OCI-LY7 (cell line): ENCODE results near the gene LRRC74B. TPM values are rescaled to one million over a fixed set of nuclear protein-coding genes. Genes with fewer than 3 reads are reported as not detected.
A peak's percentile ranks its signal among the peaks of the same experiment; 100 is the strongest.

Source experiments
- BruUV-seq: library from RNA; stranded (reverse); fragments of 400-500 nt; replicated peaks from 2 replicates; lab custom pipeline; 2021; lab: Mats Ljungman, UMichigan
- CTCF ChIA-PET: fragments of 300-600 bp; sonication (Branson Sonifier 250); formaldehyde crosslinking; loops from one replicate; lab custom pipeline; 2022; ENCODE audit warnings: antibody characterized with exemption; ENCODE audit not compliant: unreplicated experiment; lab: Charles Lee
- POLR2A ChIA-PET: fragments of 300-600 bp; sonication (Branson Sonifier 250); formaldehyde crosslinking; loops from one replicate; lab custom pipeline; 2022; ENCODE audit warnings: antibody characterized with exemption; lab: Charles Lee
- DNase-seq: peaks from one replicate; pipeline ENCODE4 v3.0.0-alpha.2; 2015; ENCODE audit warnings: low spot score
- H2AFZ ChIP-seq: fragments of 200-600 bp; sonication (generic), shearing (Covaris generic); 2 replicates; pipeline ENCODE4 v1.6.1; 2014; ENCODE audit warnings: mild to moderate bottlenecking, antibody characterized with exemption, low read length, moderate library complexity
- H3K27ac ChIP-seq: fragments of 200-600 bp; sonication (generic); 2 replicates; pipeline ENCODE4 v1.5.1; 2014; ENCODE audit warnings: mixed run types, low read depth, mild to moderate bottlenecking, moderate library complexity, low read length, inconsistent platforms; ENCODE audit not compliant: poor library complexity, severe bottlenecking
- H3K36me3 ChIP-seq: fragments of 200-600 bp; sonication (generic); 2 replicates; pipeline ENCODE4 v1.6.1; 2014; ENCODE audit warnings: mild to moderate bottlenecking, antibody characterized with exemption, low read length, moderate library complexity, mixed read lengths; ENCODE audit not compliant: insufficient read depth
- H3K4me1 ChIP-seq: fragments of 200-600 bp; sonication (generic); 2 replicates; pipeline ENCODE4 v1.5.1; 2014; ENCODE audit warnings: mild to moderate bottlenecking, low read length; ENCODE audit not compliant: insufficient read depth, poor library complexity, severe bottlenecking
- H3K4me2 ChIP-seq: fragments of 200-600 bp; sonication (generic); 2 replicates; pipeline ENCODE4 v1.6.1; 2014; ENCODE audit warnings: mild to moderate bottlenecking, low read length
- H3K4me3 ChIP-seq: fragments of 200-600 bp; sonication (generic); 2 replicates; pipeline ENCODE4 v1.5.1; 2014; ENCODE audit warnings: mild to moderate bottlenecking, low read depth, low read length; ENCODE audit not compliant: poor library complexity, severe bottlenecking
- H3K79me2 ChIP-seq: fragments of 200-600 bp; sonication (generic); 2 replicates; pipeline ENCODE4 v1.6.1; 2016; ENCODE audit warnings: low read depth, mild to moderate bottlenecking, low read length, moderate library complexity, mixed read lengths; ENCODE audit not compliant: insufficient read depth
- H3K9me2 ChIP-seq: fragments of 200-600 bp; sonication (generic); 2 replicates; pipeline ENCODE4 v1.6.1; 2016; ENCODE audit warnings: mild to moderate bottlenecking, low read length, mixed read lengths; ENCODE audit not compliant: insufficient read depth
- H3K9me3 ChIP-seq: fragments of 200-600 bp; sonication (generic); 2 replicates; pipeline ENCODE4 v1.6.1; 2014; ENCODE audit warnings: mild to moderate bottlenecking, mixed run types, low read length, mixed read lengths
- H4K20me1 ChIP-seq: fragments of 200-600 bp; sonication (generic); 2 replicates; pipeline ENCODE4 v1.6.1; 2014; ENCODE audit warnings: mild to moderate bottlenecking, antibody characterized with exemption, low read length, moderate library complexity, mixed read lengths; ENCODE audit not compliant: insufficient read depth
- CTCF ChIP-seq: fragments of 200-600 bp; sonication (generic); conservative IDR thresholded peaks from 2 replicates; pipeline ENCODE4 v1.5.1; 2014; ENCODE audit warnings: mild to moderate bottlenecking, antibody characterized with exemption, low read length, moderate library complexity, mixed read lengths
- EZH2phosphoT487 ChIP-seq: fragments of 200-600 bp; sonication (generic); IDR thresholded peaks from 2 replicates; pipeline ENCODE4 v1.6.1; 2018; ENCODE audit warnings: low read depth, borderline replicate concordance, mild to moderate bottlenecking, mixed run types, antibody characterized with exemption, low read length, moderate library complexity, mixed read lengths
- intact Hi-C: fragments of 100-400 bp; cut with micrococcal nuclease; formaldehyde crosslinking; loops from one replicate; pipeline ENCODE4 v1.10.0; 2022; ENCODE audit not compliant: unreplicated experiment
- total RNA-seq, 2 experiments: library from RNA; depleted of rRNA in 1 of 2; stranded (reverse); fragments of >200 nt in 1 of 2; shearing (Covaris generic) in 1 of 2; gene quantifications; 2 replicates each; pipeline ENCODE4 v1.2.3, GENCODE V29; 2014 to 2022

LRRC74B gene
- total RNA-seq, 2 experiments from 2014 or later: not detected

- Histone ChIP-seq H3K4me2 (no peak overlapping the region), H3K79me2 (no peaks in the 10 kb centered on the region), H3K4me1 (peaks cover 3% of the 10 kb centered on the region), H3K36me3 (no peaks in the 10 kb centered on the region), H3K9me3 (no peaks in the 10 kb centered on the region), H3K27ac (no peak overlapping the region), H4K20me1 (no peaks in the 10 kb centered on the region), H2AFZ (no peak overlapping the region), H3K4me3 (no peak overlapping the region), H3K9me2 (no peaks in the 10 kb centered on the region)
- TF ChIP-seq EZH2phosphoT487 (no peak), CTCF (no peak)
- ChIA-PET POLR2A (no interaction called here), CTCF (no interaction called here)
- BruUV-seq: no TSS peak
- intact Hi-C loops: no loop called here
- DNase-seq: no peak
Measured at GRCh38 chr22:21101877-21102638, 56.3 kb downstream of the LRRC74B start.

- TF ChIP-seq CTCF (peak; percentile 88), EZH2phosphoT487 (no peak)
- H3K27ac ChIP-seq: no peak overlapping the region
- H3K9me2 ChIP-seq: no peaks in the 10 kb centered on the region
- POLR2A ChIA-PET: no interaction called here
- no peaks in the 10 kb centered on the region for H4K20me1 ChIP-seq
- H3K4me2 ChIP-seq: peak overlapping the region; percentile 32; the same call in 1 of the 2 replicates
- no peak overlapping the region for H3K4me3 ChIP-seq
- H3K4me1 ChIP-seq: peaks cover 3% of the 10 kb centered on the region
- H3K79me2 ChIP-seq: no peaks in the 10 kb centered on the region
- peak overlapping the region; percentile 49; the same call in 1 of the 2 replicates for H2AFZ ChIP-seq
- H3K9me3 ChIP-seq: no peaks in the 10 kb centered on the region
- CTCF ChIA-PET: interaction anchor here (0.7 kb wide), 1 partner anchor 30 kb away, joined by 3 read pairs; no protein-coding TSS in a partner anchor
- intact Hi-C loops: no loop called here
- H3K36me3 ChIP-seq: no peaks in the 10 kb centered on the region
- DNase-seq: peak; percentile 76
- no TSS peak for BruUV-seq
Measured at GRCh38 chr22:21102659-21103267, 57.0 kb downstream of the LRRC74B start.

- ChIA-PET POLR2A (no interaction called here), CTCF (no interaction called here)
- Histone ChIP-seq H3K9me2 (no peaks in the 10 kb centered on the region), H3K79me2 (no peaks in the 10 kb centered on the region), H2AFZ (no peak overlapping the region), H3K4me1 (peaks cover 3% of the 10 kb centered on the region), H3K9me3 (no peaks in the 10 kb centered on the region), H4K20me1 (no peaks in the 10 kb centered on the region), H3K4me3 (no peak overlapping the region), H3K27ac (no peak overlapping the region), H3K36me3 (no peaks in the 10 kb centered on the region), H3K4me2 (no peak overlapping the region)
- DNase-seq: no peak
- intact Hi-C loops: no loop called here
- no TSS peak for BruUV-seq
- TF ChIP-seq CTCF (no peak), EZH2phosphoT487 (no peak)
Measured at GRCh38 chr22:21103633-21104032, 57.9 kb downstream of the LRRC74B start.
